ENCODE data around the gene MFAP2.

GRCh38 chr1:17012775-17013490 lies 32.5 kb upstream of the MFAP2 start:
- no peak for TF ChIP-seq CTCF (IDR thresholded peaks at IDR 0.05)
- TF ChIP-seq EP300 (IDR thresholded peaks at IDR 0.05) = no peak
- no peak for TF ChIP-seq POLR2AphosphoS5 (IDR thresholded peaks at IDR 0.05)
- TF ChIP-seq POLR2A (IDR thresholded peaks at IDR 0.05; ENCODE audit: low read depth) = no peak
